ENCODE results near the gene CDX1.

The CDX1 gene

GRCh38 chr5:150195736-150196485 lies 29.3 kb downstream of the CDX1 start:
- TF ChIP-seq FOXK2 (IDR thresholded peaks at IDR 0.05) (no peak), CTBP1 (IDR thresholded peaks at IDR 0.05; ENCODE audit: borderline replicate concordance) (no peak), HDGF (IDR thresholded peaks at IDR 0.05; ENCODE audit: borderline replicate concordance) (no peak), L3MBTL2 (conservative IDR thresholded peaks at IDR 0.05) (no peak), NFRKB (IDR thresholded peaks at IDR 0.05) (no peak), PKNOX1 (IDR thresholded peaks at IDR 0.05) (no peak), ZNF384 (IDR thresholded peaks at IDR 0.05) (no peak)
- DNase-seq (ENCODE audit: extremely low spot score), result no peak
- CTCF ChIA-PET, result no interaction called here
- POLR2A ChIA-PET, result no interaction called here

GRCh38 chr5:150196514-150196913 lies 29.9 kb downstream of the CDX1 start:
- DNase-seq (ENCODE audit: extremely low spot score), result no peak
- ChIA-PET CTCF (no interaction called here), POLR2A (no interaction called here)
- TF ChIP-seq LEF1 (IDR thresholded peaks at IDR 0.05; ENCODE audit: borderline replicate concordance) (no peak), FOXK2 (IDR thresholded peaks at IDR 0.05) (no peak), TARDBP (IDR thresholded peaks at IDR 0.05) (no peak), PKNOX1 (IDR thresholded peaks at IDR 0.05) (no peak), FOXA1 (IDR thresholded peaks at IDR 0.05) (no peak), CTBP1 (IDR thresholded peaks at IDR 0.05; ENCODE audit: borderline replicate concordance) (no peak), L3MBTL2 (conservative IDR thresholded peaks at IDR 0.05) (no peak), FOXM1 (IDR thresholded peaks at IDR 0.05; ENCODE audit: borderline replicate concordance) (no peak), SP1 (IDR thresholded peaks at IDR 0.05) (no peak), HDGF (IDR thresholded peaks at IDR 0.05; ENCODE audit: borderline replicate concordance) (no peak), BHLHE40 (IDR thresholded peaks at IDR 0.05; ENCODE audit: borderline replicate concordance) (no peak), ZNF384 (IDR thresholded peaks at IDR 0.05) (no peak), NFRKB (IDR thresholded peaks at IDR 0.05) (no peak), ELF4 (IDR thresholded peaks at IDR 0.05) (no peak), SUZ12 (IDR thresholded peaks at IDR 0.05) (no peak), ARNT (IDR thresholded peaks at IDR 0.05) (no peak)

DNA sequence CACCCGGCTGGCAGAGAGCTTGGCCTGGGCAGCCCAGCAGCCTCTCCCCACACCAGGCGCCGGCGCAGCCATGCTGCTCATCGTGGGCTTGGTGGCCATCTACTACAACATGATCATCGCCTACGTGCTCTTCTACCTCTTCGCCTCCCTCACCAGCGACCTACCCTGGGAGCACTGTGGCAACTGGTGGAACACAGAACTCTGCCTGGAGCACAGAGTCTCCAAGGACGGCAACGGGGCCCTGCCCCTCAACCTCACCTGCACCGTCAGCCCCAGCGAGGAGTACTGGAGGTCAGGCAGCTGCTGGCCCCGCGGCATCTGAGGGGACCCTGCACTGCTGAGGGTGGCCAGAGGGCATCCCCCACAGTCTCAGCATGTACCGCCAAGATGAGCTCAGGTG lies 30.4 kb downstream of the CDX1 start:
- DNase-seq (ENCODE audit: extremely low spot score), result no peak
- ChIA-PET POLR2A (no interaction called here), CTCF (no interaction called here)
- no peak for TF ChIP-seq ELF4 (IDR thresholded peaks at IDR 0.05)
- no peak for TF ChIP-seq HDGF (IDR thresholded peaks at IDR 0.05; ENCODE audit: borderline replicate concordance)
- TF ChIP-seq BHLHE40 (IDR thresholded peaks at IDR 0.05; ENCODE audit: borderline replicate concordance), result no peak
- no peak for TF ChIP-seq ZNF384 (IDR thresholded peaks at IDR 0.05)
- TF ChIP-seq PKNOX1 (IDR thresholded peaks at IDR 0.05), result no peak
- TF ChIP-seq SUZ12 (IDR thresholded peaks at IDR 0.05), result no peak
- no peak for TF ChIP-seq FOXA1 (IDR thresholded peaks at IDR 0.05)
- no peak for TF ChIP-seq NFRKB (IDR thresholded peaks at IDR 0.05)
- no peak for TF ChIP-seq L3MBTL2 (conservative IDR thresholded peaks at IDR 0.05)

GRCh38 chr5:150197476-150197875 lies 30.9 kb downstream of the CDX1 start:
- TF ChIP-seq ELF4 (IDR thresholded peaks at IDR 0.05), result no peak
- TF ChIP-seq ZNF384 (IDR thresholded peaks at IDR 0.05), result no peak
- TF ChIP-seq SUZ12 (IDR thresholded peaks at IDR 0.05), result no peak
- TF ChIP-seq BHLHE40 (IDR thresholded peaks at IDR 0.05; ENCODE audit: borderline replicate concordance), result no peak
- no peak for TF ChIP-seq PKNOX1 (IDR thresholded peaks at IDR 0.05)
- no peak for TF ChIP-seq LEF1 (IDR thresholded peaks at IDR 0.05; ENCODE audit: borderline replicate concordance)
- no peak for TF ChIP-seq SP1 (IDR thresholded peaks at IDR 0.05)
- TF ChIP-seq TARDBP (IDR thresholded peaks at IDR 0.05), result no peak
- TF ChIP-seq CTBP1 (IDR thresholded peaks at IDR 0.05; ENCODE audit: borderline replicate concordance), result no peak
- no peak for TF ChIP-seq FOXA1 (IDR thresholded peaks at IDR 0.05)
- no peak for DNase-seq (ENCODE audit: extremely low spot score)
- ChIA-PET POLR2A (no interaction called here), CTCF (no interaction called here)

DNA sequence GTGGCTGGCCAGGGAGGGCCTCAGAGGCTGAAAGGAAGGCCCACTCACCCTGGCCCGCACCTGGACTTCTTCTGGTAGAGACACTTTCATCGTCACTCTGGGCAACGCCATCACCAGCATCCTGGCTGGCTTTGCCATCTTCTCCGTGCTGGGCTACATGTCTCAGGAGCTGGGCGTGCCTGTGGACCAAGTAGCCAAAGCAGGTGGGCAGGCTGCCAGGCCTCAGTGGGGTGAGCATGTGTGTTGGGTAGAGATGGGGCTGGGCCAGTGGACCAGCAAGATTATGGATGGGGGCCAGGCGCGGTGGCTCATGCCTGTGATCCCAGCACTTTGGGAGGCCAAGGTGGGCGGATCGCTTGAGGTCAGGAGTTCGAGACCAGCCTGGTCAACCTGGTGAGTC lies 35.9 kb downstream of the CDX1 start:
- no peak for DNase-seq (ENCODE audit: extremely low spot score)
- ChIA-PET POLR2A (no interaction called here), CTCF (interaction anchor here (0.7 kb wide), 1 partner anchor 17 kb away, joined by 3 read pairs; no protein-coding TSS in a partner anchor)
- TF ChIP-seq NFRKB (IDR thresholded peaks at IDR 0.05) (no peak), SUZ12 (IDR thresholded peaks at IDR 0.05) (no peak), FOXM1 (IDR thresholded peaks at IDR 0.05; ENCODE audit: borderline replicate concordance) (no peak), SP1 (IDR thresholded peaks at IDR 0.05) (no peak), L3MBTL2 (conservative IDR thresholded peaks at IDR 0.05) (no peak), ARNT (IDR thresholded peaks at IDR 0.05) (no peak), LEF1 (IDR thresholded peaks at IDR 0.05; ENCODE audit: borderline replicate concordance) (no peak), HDGF (IDR thresholded peaks at IDR 0.05; ENCODE audit: borderline replicate concordance) (no peak), PKNOX1 (IDR thresholded peaks at IDR 0.05) (no peak), TARDBP (IDR thresholded peaks at IDR 0.05) (no peak), BHLHE40 (IDR thresholded peaks at IDR 0.05; ENCODE audit: borderline replicate concordance) (no peak), FOXK2 (IDR thresholded peaks at IDR 0.05) (no peak), ZNF384 (IDR thresholded peaks at IDR 0.05) (no peak), CTBP1 (IDR thresholded peaks at IDR 0.05; ENCODE audit: borderline replicate concordance) (no peak), FOXA1 (IDR thresholded peaks at IDR 0.05) (no peak)
